AG09309 (cell line): ENCODE measurements around the gene PLCH2.

ENCODE experiments used
- DNase-seq: peaks from one replicate; pipeline ENCODE4 v3.0.0-alpha.2; 2010; ENCODE audit warnings: low read depth
- H3K4me3 ChIP-seq: 2 replicates; pipeline ENCODE4 v1.5.1; 2011; ENCODE audit warnings: mild to moderate bottlenecking, low read depth, low read length, moderate library complexity; ENCODE audit not compliant: control insufficient read depth
- TF ChIP-seq, protein P1 (sequence below): IDR thresholded peaks from 2 replicates; pipeline ENCODE4 v1.5.1; 2011; ENCODE audit warnings: mild to moderate bottlenecking, low read depth, low read length, inconsistent platforms; ENCODE audit not compliant: insufficient read depth, control insufficient read depth; ENCODE audit errors: missing control alignments

PLCH2 gene

DNA sequence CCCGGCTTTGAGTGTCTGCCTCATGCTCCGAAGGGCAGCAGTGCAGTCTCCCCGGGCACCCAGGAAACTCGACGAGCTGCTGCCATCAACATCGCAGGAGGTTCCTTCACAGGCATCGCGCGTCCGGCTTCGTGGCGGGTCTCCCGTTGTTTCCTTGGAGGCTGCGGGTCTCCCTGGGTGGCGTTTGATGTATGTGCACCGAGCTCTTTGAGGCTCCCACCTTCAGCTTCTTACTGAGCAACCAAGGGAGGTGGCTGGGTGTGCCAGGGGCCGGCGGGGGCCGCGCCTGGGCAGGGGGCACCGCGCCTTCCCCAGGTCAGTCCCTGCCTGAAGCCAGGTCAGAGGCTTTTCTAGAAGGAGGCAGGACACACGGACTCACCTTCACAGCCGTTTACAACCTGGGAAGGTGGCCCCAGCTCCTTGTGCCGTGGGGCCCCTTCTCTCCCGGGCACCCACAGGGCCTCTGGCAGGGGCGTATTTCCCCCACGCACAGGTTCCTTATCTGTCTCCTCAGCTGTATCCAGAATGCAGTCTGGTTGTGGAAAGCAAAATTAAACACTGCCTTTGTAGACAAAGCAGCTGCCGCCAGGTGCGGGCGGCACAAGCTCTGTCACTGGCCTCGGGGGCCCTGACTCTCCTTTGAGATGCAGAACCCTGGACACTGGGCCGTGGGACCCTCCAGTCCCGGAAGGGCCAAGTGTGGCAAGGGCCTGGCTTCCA, 42.0 kb upstream of the PLCH2 start:
- TF ChIP-seq, protein P1, sequence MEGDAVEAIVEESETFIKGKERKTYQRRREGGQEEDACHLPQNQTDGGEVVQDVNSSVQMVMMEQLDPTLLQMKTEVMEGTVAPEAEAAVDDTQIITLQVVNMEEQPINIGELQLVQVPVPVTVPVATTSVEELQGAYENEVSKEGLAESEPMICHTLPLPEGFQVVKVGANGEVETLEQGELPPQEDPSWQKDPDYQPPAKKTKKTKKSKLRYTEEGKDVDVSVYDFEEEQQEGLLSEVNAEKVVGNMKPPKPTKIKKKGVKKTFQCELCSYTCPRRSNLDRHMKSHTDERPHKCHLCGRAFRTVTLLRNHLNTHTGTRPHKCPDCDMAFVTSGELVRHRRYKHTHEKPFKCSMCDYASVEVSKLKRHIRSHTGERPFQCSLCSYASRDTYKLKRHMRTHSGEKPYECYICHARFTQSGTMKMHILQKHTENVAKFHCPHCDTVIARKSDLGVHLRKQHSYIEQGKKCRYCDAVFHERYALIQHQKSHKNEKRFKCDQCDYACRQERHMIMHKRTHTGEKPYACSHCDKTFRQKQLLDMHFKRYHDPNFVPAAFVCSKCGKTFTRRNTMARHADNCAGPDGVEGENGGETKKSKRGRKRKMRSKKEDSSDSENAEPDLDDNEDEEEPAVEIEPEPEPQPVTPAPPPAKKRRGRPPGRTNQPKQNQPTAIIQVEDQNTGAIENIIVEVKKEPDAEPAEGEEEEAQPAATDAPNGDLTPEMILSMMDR: no peak
- no peak overlapping the region for H3K4me3 ChIP-seq
- no peak for DNase-seq

DNA sequence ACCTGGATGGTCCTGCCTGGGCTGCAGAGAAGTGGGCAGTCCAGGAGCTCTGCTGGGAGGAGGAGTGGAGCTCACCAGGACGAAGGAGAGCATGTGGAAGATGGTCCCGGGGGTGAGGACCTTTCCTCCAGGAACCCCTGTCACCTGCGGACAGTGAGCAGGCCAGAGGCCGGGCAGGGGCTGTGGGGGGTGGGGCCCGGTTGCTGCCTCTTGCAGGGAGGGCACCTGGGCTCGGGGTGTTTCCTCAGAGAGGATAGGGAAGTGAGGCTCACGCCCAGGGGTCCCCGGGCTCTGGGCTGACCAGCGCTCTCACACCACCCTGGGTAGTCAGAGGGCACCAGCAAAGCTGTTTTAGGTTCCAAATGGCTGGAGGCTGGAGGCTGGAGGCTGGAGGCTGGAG, 41.0 kb upstream of the PLCH2 start:
- no peak for DNase-seq
- TF ChIP-seq, protein P1: no peak
- H3K4me3 ChIP-seq: no peak overlapping the region

DNA sequence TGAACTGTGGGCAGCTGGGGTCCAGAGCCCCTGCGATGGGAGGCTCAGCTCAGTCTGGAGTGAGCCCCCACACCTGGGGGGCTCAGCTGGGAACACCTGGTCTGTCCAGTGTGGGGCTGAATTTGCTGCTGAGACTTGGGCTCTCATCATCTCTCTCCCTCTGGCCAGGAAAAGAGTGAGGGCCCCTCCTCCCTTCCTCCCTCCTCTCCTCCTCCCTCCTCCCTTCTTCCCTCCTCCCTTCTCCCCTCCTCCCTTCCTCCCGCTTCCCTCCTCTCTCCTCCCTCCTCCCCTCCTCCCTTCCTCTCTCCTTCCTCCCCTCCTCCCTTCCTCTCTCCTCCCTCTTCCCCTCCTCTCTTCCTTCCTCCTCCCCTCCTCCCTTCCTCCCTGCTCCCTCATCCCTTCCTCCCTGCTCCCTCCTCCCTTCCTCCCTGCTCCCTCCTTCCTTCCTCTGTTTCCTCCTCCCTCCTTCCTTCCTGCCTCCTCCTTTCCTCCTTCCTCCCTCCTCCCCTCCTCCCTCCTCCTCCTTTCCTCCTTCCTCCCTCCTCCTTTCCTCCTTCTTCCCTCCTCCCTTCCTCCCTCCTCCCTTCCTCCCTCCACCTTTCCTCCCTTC, 40.2 kb upstream of the PLCH2 start:
- TF ChIP-seq, protein P1: no peak
- no peak for DNase-seq

DNA sequence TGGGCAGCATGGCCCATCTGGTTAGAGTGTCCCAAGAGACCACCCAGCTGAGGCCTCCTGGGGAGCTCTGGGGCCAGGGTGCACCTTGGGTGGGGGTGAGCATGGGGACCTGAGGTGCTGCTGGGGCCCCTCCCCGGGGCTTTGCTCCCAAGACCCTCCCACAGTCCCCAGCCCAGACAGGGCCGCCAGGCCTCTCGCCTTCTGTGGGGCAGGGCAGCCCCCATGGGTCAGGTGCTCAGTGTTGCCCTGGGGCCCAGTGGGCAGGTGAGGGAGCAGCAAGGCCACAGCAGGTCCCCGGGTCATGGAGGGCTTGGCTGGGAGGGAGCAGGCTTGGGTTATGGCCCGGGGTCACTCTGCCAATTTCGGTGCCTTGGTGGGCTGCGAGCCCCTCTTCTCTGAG, 39.2 kb upstream of the PLCH2 start:
- TF ChIP-seq, protein P1: no peak
- H3K4me3 ChIP-seq: no peak overlapping the region
- no peak for DNase-seq

More for the DNA sequence above, 40.2 kb upstream of the PLCH2 start:
- no peak overlapping the region for H3K4me3 ChIP-seq

DNA sequence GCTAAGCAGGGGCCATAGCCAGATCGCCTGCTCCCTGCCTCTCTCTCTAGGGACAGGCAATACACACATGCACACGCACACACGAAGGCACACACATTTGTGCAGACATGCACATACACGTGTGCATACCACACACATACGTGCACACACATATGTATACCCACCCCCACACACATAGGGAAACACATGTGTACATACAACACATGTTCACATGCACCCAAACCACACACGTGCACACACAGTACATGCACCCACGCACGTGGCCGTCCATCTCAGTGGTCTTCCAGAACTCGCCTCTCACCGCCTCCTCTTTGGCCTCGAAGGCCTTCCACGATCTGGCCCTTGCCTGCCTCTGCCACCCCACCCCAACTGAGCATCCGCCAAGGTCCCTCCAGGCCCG, 38.5 kb upstream of the PLCH2 start:
- TF ChIP-seq, protein P1: no peak
- no peak for DNase-seq
- H3K4me3 ChIP-seq: no peak overlapping the region

DNA sequence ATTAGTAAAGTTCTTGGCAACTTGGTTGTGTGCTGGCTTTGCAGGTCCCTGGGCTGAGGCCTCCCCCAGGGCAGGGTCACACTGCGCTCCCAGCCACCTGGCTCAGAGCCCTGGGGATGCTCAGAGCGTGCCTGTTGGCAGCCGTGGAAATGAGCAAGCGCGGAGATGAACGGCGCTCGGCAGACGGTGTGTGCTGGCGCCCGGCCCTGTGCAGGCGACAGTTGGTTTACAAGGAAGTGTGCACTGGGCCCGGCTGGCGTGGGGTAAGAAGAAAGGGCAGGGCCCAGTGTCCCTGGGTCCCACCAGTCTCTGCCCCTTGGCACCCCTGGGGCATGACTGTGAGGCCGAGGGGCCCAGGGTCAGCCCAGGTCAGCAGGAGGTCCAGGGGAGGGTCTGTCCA, 38.1 kb upstream of the PLCH2 start:
- TF ChIP-seq, protein P1: no peak
- H3K4me3 ChIP-seq: no peak overlapping the region
- DNase-seq: no peak
